IPS-20b (cell line): ENCODE data around the gene MAN2B2.
A peak's percentile ranks its signal among the peaks of the same experiment; 100 is the strongest.

Experiments used
- H3K27ac ChIP-seq: one replicate; pipeline ENCODE4 v1.5.1; 2013; ENCODE audit warnings: low read length
- H3K27me3 ChIP-seq: 2 replicates; pipeline ENCODE4 v1.6.1; 2013; ENCODE audit warnings: mild to moderate bottlenecking, low read length, inconsistent platforms; ENCODE audit not compliant: insufficient read depth
- H3K36me3 ChIP-seq: 2 replicates; pipeline ENCODE4 v1.6.1; 2013; ENCODE audit warnings: low read depth, mild to moderate bottlenecking, inconsistent platforms, low read length, moderate library complexity; ENCODE audit not compliant: insufficient read depth
- H3K4me1 ChIP-seq: 2 replicates; pipeline ENCODE4 v1.6.1; 2013; ENCODE audit warnings: mild to moderate bottlenecking, control low read depth, inconsistent platforms, low read length, moderate library complexity; ENCODE audit not compliant: insufficient read depth
- H3K4me3 ChIP-seq: 2 replicates; pipeline ENCODE4 v1.5.1; 2013; ENCODE audit warnings: mild to moderate bottlenecking, low read length, inconsistent platforms
- H3K9ac ChIP-seq: 2 replicates; pipeline ENCODE4 v1.6.1; 2013; ENCODE audit warnings: low read depth, mild to moderate bottlenecking, inconsistent platforms, low read length, moderate library complexity
- H3K9me3 ChIP-seq: 2 replicates; pipeline ENCODE4 v1.6.1; 2013; ENCODE audit warnings: mild to moderate bottlenecking, low read depth, low read length, inconsistent platforms; ENCODE audit not compliant: insufficient read depth

MAN2B2 gene

DNA sequence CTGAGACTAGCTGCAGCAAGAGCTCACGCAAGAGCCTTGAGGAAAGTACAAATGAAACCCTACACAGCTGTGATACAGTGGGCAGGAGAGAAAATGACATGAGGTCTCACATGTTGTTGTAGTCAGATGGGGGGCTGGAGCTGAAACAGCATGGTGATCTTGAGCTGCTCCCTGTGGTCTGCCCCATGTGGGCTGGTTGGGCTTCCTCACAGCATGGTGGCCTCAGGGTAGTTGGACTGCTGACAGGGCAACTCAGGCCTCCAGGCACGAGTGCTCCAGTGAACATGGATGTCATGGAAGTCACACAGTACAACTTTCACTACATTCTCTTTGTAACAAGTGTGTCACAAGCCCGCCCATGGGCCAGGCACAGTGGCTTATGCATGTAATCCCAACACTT lies 3.4 kb upstream of the MAN2B2 start:
- no peak overlapping the region for H3K27ac ChIP-seq
- no peaks in the 10 kb centered on the region for H3K9me3 ChIP-seq
- peaks cover 64% of the 10 kb centered on the region for H3K27me3 ChIP-seq
- no peak overlapping the region for H3K9ac ChIP-seq
- H3K4me3 ChIP-seq, result no peak overlapping the region
- no peaks in the 10 kb centered on the region for H3K36me3 ChIP-seq
- H3K4me1 ChIP-seq, result no peaks in the 10 kb centered on the region

DNA sequence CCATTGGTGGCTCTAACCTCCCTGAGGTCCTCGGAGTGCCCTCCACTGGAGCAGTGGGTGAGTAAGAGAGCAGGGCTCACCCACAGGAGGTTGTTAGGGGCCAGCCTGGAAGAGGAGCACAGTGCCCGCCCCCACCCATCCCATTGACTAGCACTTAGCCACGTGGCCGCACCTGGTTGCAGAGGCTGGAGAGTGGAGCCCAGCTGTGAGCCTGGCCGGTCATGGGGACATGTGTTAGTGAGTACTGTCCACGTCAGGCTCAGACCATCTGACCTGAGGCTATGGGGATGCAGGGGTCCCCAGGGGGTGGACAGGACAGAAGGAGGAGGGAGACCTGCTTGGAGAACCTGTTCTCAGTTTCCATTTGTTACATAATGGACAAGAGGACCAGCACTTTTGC lies 1.4 kb upstream of the MAN2B2 start:
- H3K4me3 ChIP-seq, result no peak overlapping the region
- H3K27me3 ChIP-seq, result peaks cover 48% of the 10 kb centered on the region
- peaks cover 4% of the 10 kb centered on the region; the same call in 1 of the 2 replicates for H3K36me3 ChIP-seq
- H3K9me3 ChIP-seq, result no peaks in the 10 kb centered on the region
- no peak overlapping the region for H3K9ac ChIP-seq
- no peak overlapping the region for H3K27ac ChIP-seq
- H3K4me1 ChIP-seq, result no peaks in the 10 kb centered on the region

DNA sequence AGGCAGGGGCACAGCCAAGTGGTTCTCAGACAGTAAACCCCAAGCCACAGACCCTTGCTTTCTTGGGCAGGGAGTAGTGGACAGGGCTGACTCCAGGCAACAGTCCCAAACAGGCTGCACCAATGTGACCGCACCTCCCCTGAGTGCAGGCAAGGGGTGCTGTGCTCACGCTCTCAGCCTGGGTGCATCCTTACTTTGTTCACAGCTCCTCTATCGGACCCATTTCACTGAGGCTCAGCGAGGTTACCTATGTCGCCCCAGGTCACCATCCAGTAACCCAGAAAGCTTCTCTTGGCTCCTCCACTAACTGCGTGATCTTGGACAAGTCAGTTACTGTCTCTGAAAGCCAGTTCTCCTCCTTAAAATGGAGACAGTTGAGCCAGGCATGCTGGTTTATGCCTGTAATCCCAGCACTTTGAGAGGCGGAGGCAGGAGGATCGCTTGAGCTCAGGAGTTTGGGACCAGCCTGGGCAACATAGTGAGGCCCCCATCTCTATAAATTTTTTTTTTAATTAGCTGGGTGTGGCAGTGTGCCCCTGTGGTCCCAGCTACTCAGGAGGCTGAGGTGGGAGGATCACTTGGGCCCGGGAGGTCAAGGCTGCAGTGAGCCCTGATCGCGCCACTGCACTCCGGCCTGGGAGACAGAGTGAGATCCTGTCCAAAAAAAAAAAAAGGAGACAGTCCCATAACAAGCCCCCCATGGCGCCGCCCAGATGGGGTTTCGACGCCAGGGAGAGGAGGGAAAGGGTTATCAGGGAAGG lies 823 bp upstream of the MAN2B2 start:
- H3K4me1 ChIP-seq, result no peaks in the 10 kb centered on the region
- no peak overlapping the region for H3K27ac ChIP-seq
- H3K9ac ChIP-seq, result peak overlapping the region; percentile 76; the same call in 1 of the 2 replicates
- no peaks in the 10 kb centered on the region for H3K9me3 ChIP-seq
- peaks cover 10% of the 10 kb centered on the region; the same call in 1 of the 2 replicates for H3K36me3 ChIP-seq
- H3K27me3 ChIP-seq, result peaks cover 42% of the 10 kb centered on the region
- H3K4me3 ChIP-seq, result peak overlapping the region; percentile 86

DNA sequence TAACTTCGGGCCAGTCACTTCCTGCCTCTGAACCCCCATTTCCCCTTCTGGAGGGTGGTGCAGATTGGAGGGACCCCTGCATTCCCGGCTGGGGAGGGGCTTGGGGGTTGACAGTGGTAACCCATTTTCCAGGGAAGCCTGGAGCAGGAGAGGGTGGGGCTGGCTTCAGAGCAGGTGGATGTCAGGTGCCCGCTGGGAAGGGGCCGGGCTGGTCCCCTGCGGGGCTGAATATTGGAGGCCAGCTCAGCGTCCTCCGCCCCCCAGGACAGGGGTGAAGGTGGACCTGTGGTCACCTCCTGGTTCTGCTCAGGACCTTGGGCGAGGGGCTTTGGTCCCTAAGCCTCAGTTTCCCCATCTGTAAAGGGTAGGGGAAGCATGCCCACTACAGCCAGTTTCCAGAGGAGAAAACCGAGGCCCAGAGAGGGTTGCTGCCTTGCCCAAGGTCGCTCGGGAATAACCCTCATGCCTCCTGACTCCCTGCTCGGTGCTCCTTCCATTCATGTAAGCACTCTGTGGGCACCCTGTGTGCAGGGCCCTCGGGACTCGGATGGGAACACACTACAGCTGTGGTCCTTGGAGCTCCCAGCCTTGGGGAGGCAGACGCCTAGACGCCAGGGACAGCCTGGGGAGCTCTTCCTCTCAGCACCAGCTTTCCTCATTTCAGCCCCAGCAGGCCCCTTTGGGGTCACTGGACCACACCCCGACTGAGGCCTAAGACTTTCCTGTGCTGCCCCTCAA lies 683 bp downstream of the MAN2B2 start:
- Histone ChIP-seq H3K9ac (peak overlapping the region; percentile 61; the same call in 1 of the 2 replicates), H3K4me3 (peak overlapping the region; percentile 86), H3K4me1 (no peaks in the 10 kb centered on the region), H3K9me3 (no peaks in the 10 kb centered on the region), H3K36me3 (peaks cover 16% of the 10 kb centered on the region), H3K27me3 (peaks cover 34% of the 10 kb centered on the region), H3K27ac (no peak overlapping the region)

DNA sequence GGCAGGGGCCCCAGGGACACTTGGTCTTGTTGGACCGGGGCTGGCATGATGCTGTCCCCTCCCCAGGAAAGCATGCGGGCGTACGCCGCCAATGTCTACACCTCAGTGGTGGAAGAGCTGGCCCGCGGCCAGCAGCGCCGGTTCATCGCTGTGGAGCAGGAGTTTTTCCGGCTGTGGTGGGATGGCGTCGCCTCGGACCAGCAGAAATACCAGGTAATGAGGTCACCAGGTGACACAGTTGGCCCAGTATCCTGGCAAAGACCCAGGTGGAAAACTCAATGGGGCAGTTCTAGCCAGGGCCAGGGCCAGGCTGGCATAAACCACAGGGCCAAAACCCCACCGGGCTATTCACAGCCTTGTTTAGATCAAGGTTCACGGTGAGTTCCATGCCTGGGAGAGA lies 1.5 kb downstream of the MAN2B2 start:
- no peak overlapping the region for H3K9ac ChIP-seq
- H3K36me3 ChIP-seq, result peaks cover 16% of the 10 kb centered on the region
- H3K4me1 ChIP-seq, result no peaks in the 10 kb centered on the region
- peaks cover 26% of the 10 kb centered on the region for H3K27me3 ChIP-seq
- H3K4me3 ChIP-seq, result no peak overlapping the region
- no peak overlapping the region for H3K27ac ChIP-seq
- H3K9me3 ChIP-seq, result no peaks in the 10 kb centered on the region

DNA sequence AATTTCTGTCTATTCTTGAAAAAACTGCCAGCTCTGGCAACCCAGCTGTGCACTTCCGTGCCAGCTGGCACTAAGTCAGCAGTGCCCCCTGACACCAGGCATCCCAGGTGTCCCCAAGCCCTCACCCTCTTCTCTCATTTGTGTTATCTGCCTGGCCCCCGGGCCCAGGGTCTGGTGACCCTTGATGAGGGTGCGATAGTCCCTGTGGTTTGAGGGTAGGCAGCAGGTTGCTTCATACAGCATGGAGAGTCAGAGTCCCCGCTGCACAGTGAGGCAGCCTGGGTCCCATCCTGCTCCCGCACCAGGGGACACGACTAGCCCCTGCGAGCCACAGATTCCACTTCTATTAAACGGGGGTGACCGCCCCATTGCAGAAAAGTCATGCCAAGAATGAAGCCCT lies 1.9 kb downstream of the MAN2B2 start:
- Histone ChIP-seq H3K36me3 (peaks cover 16% of the 10 kb centered on the region), H3K9ac (no peak overlapping the region), H3K4me3 (no peak overlapping the region), H3K27me3 (peaks cover 22% of the 10 kb centered on the region), H3K4me1 (no peaks in the 10 kb centered on the region), H3K27ac (no peak overlapping the region), H3K9me3 (no peaks in the 10 kb centered on the region)

DNA sequence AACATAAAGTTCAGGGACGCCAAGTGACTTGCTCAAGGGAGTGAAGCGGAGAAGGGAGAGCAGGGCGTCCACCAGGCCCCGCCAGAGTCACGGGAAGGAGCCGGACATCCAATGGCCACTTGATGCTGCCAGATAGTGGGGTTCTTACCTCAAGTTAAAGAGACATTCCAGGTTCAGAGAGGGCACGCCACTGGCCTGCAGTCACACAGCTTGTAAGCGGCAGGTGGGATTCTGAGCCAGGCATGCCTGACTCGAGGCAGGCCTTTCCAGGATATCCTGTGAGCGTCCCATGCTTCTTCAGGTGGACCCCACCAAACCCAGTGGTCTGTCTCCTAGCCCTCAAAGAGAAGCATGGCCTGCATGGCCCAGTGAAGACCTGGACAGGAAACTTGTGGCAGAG lies 2.4 kb downstream of the MAN2B2 start:
- Histone ChIP-seq H3K36me3 (peaks cover 16% of the 10 kb centered on the region), H3K9ac (no peak overlapping the region)

DNA sequence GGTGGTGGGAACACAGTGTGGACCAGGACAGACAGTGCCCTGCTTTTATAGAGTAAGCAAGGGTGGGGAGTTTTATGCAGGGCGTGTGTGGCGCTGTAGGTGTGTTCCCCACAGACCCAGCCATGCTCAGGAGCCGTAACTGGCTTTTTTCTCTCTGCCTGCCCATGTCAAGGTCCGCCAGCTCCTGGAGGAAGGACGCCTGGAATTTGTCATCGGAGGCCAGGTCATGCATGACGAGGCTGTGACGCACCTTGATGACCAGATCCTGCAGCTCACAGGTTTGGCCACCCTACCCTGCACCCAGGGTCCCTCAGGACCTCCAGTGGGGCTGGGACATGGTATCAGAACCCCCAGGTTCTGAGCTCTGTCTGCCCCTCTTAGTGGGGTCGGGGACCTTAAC lies 3.2 kb downstream of the MAN2B2 start:
- H3K27ac ChIP-seq, result no peak overlapping the region
- no peaks in the 10 kb centered on the region for H3K4me1 ChIP-seq
- no peak overlapping the region for H3K9ac ChIP-seq
- peaks cover 15% of the 10 kb centered on the region for H3K27me3 ChIP-seq
- H3K9me3 ChIP-seq, result peaks cover 5% of the 10 kb centered on the region; the same call in 1 of the 2 replicates
- no peak overlapping the region for H3K4me3 ChIP-seq
- H3K36me3 ChIP-seq, result peaks cover 16% of the 10 kb centered on the region

More for the DNA sequence above, 2.4 kb downstream of the MAN2B2 start:
- H3K9me3 ChIP-seq, result no peaks in the 10 kb centered on the region
- H3K27me3 ChIP-seq, result peaks cover 22% of the 10 kb centered on the region
- H3K4me3 ChIP-seq, result no peak overlapping the region
- no peaks in the 10 kb centered on the region for H3K4me1 ChIP-seq
- H3K27ac ChIP-seq, result no peak overlapping the region

DNA sequence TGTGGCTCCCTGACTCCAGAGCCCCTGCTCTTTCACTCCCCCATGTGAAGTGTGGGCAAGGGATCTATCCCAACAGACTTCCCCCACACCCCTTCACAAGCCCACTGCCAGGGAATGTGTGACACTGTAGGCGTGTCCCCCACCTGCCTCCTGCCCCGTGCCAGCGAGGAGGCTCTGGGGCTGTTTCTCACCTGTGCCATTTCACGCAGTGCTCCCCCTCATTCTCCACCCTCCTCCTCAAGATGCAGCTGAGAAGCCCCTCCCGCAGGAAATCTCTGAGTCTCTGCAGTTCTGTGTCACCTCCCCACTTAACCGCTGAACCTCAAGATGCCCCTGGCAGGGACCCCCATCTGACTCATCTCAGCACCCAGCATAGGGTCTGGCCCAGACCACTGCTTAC lies 5.4 kb downstream of the MAN2B2 start:
- no peaks in the 10 kb centered on the region for H3K27me3 ChIP-seq
- H3K9ac ChIP-seq, result no peak overlapping the region
- no peak overlapping the region for H3K27ac ChIP-seq
- H3K4me1 ChIP-seq, result no peaks in the 10 kb centered on the region
- peaks cover 16% of the 10 kb centered on the region for H3K36me3 ChIP-seq
- no peak overlapping the region for H3K4me3 ChIP-seq
- H3K9me3 ChIP-seq, result peaks cover 7% of the 10 kb centered on the region; the same call in 1 of the 2 replicates

DNA sequence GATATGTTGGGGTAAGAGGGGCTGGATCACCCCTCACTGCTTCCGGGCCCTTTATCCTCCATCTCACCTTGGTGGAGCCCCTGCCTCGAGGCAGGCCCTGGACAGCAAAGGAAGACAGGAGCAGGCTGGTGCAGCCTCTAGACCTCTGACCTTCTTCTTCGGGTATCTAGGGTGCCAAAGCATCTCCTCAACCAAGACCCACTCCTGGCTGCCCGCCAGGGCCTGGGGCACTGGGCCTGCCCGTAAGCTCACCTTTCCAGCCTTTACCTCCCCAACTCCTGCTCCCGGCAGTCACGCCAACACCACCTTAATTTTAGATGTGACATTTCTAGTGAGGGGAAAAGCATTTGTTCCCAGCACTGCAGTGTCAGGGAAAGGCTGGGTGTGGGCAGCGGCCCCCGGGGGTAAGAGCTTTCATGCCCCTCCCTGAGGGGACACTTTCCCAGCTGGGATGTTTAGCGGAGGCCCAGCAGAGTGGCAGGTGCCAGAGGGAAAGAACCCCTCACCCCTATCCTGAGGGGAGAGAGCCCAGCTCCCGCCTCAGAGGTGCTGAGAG lies 6.7 kb downstream of the MAN2B2 start:
- H3K4me1 ChIP-seq, result no peaks in the 10 kb centered on the region
- no peaks in the 10 kb centered on the region for H3K27me3 ChIP-seq
- H3K4me3 ChIP-seq, result no peak overlapping the region
- no peak overlapping the region for H3K9ac ChIP-seq
- H3K36me3 ChIP-seq, result peaks cover 16% of the 10 kb centered on the region
- H3K27ac ChIP-seq, result no peak overlapping the region
- H3K9me3 ChIP-seq, result peaks cover 7% of the 10 kb centered on the region; the same call in 1 of the 2 replicates

DNA sequence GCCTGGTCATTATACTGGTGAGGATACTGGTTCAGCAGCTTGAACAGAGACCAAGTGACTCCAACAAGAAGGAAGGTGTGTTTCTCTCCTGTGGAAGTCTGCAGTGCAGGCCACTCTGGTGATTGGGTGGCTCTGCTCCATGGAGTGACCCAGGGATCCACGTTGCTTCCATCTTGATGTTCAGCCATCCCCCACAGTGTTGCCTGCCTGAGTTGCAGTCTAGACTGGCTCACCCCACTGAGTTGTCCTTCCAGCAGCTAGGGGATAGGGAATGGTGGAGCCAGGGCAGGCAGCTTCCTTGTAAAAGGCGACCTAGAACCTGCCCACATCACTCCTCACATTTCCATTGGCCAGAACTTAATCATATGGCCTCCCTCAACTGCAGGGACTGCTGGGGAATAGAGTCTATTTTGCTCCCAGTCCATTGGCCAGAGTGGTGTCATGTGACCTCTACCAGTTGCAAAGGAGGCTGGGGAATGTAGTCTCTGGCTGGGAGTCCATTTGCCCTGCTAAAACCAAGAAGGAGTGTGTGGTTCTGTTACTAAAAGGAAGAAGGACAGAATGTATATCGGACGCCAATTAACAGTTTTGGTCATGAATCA lies 8.0 kb downstream of the MAN2B2 start:
- Histone ChIP-seq H3K27me3 (no peaks in the 10 kb centered on the region), H3K9me3 (peaks cover 7% of the 10 kb centered on the region; the same call in 1 of the 2 replicates), H3K27ac (no peak overlapping the region), H3K4me3 (no peak overlapping the region), H3K4me1 (no peaks in the 10 kb centered on the region), H3K9ac (no peak overlapping the region), H3K36me3 (peaks cover 16% of the 10 kb centered on the region)
